A172 (cell line): Measurements from ENCODE around the gene ZCCHC17. TPM values are rescaled to one million over a fixed set of nuclear protein-coding genes. Genes with fewer than 3 reads are reported as not detected.
A peak's percentile ranks its signal among the peaks of the same experiment; 100 is the strongest.
"Not testable (repeated sequence)": the region's sequence is repeated elsewhere in the genome, so short reads cannot be mapped to it uniquely, and the experiment has no call there.

ENCODE experiments used
- DNase-seq: peaks from one replicate; pipeline ENCODE4 v3.0.0-alpha.2; 2015; ENCODE audit warnings: low spot score
- total RNA-seq: library from RNA; depleted of rRNA; stranded (reverse); fragments of >200 nt; shearing (Covaris generic); gene quantifications from 2 replicates; pipeline ENCODE4 v1.2.3, GENCODE V29; 2014; rRNA removed

The ZCCHC17 gene
- total RNA-seq = 37.5 and 37.6 TPM in 2 replicates

- peak; percentile 94 for DNase-seq
Measured at GRCh38 chr1:31296486-31297276, at the start of gene ZCCHC17, which contains the start of gene SNRNP40. ZCCHC17 (plus strand) TSS chr1:31297032; CDS start chr1:31310099, 13,067 bp downstream. SNRNP40 (minus strand) TSS chr1:31296788; CDS start chr1:31296751, 37 bp downstream.

- no peak for DNase-seq
Measured at GRCh38 chr1:31248276-31248675, 48.6 kb upstream of the ZCCHC17 start.

GRCh38 chr1:31249854-31250253 is 47.0 kb upstream of the ZCCHC17 start:
- DNase-seq = no peak

DNA sequence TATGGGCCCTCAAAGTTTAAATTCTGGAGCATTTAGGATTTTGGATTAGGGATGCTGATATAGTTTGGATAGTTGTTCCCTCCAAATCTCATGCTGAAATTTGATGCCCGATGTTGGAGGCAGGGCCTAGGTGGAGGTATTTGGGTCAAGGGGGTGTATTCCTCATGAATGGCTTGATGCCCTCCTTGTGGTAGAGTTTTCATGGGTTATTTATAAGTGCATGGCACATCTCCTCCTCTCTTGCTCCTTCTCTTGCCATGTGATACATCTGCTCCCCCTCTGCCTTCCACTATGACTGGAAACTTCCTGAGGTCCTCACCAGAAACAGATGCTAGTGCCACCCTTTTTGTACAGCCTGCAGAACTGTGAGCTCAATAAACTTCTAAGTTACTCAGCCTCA is 39.6 kb upstream of the ZCCHC17 start:
- DNase-seq = no peak

GRCh38 chr1:31258581-31258980 is 38.3 kb upstream of the ZCCHC17 start:
- no peak for DNase-seq

DNA sequence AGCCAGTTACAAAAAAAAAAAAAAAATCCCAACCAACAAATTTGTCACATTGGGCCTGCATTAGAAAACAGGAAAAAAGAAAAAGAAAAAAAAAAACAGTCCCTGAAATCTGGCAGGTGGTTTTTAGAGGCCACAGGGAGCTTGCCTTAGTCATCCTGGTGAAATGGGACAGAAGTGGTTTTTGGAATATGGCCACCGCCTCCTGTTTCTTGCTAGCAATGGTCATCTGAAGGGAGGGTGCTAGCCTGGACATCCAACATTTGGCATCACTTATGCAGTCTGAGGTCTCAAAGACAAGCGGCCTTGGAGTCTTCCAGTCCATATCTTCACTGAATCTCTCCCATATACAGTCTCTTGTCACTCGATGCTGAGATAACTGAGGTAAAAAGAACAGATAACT is 37.1 kb upstream of the ZCCHC17 start:
- peak; percentile 2 for DNase-seq

- no peak for DNase-seq
Measured at GRCh38 chr1:31261916-31262315, 34.9 kb upstream of the ZCCHC17 start.

GRCh38 chr1:31262393-31262792 is 34.4 kb upstream of the ZCCHC17 start:
- not testable (repeated sequence) for DNase-seq

GRCh38 chr1:31263408-31263807 is 33.4 kb upstream of the ZCCHC17 start:
- DNase-seq = no peak

DNA sequence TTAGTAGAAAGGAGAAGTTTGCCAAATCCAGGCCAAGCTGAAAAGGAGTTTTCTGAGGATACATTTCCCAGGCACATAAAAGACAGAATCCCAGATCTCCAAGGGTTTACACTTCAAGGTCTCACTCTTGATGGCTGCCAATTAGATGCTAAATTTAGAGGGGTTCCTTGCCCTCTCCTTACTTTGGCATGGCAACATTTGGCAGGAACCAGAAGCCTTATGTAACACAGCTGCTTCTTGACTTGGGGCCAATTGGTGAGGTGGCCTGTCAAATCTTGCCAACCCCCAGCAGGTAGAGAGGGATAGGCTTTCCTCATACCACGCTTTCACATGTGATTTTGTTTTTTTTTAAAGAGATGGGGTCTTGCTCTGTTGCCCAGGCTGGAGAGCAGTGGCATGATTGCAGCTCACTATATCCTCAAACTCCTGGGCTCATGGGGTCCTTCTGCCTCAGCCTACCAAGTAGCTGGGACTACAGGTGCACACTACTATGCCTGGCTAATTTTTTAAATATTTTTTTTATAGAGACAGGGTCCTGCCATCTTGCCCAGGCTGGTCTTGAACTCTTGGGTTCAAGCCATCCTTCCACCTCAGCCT is 31.9 kb upstream of the ZCCHC17 start:
- DNase-seq = no peak

DNA sequence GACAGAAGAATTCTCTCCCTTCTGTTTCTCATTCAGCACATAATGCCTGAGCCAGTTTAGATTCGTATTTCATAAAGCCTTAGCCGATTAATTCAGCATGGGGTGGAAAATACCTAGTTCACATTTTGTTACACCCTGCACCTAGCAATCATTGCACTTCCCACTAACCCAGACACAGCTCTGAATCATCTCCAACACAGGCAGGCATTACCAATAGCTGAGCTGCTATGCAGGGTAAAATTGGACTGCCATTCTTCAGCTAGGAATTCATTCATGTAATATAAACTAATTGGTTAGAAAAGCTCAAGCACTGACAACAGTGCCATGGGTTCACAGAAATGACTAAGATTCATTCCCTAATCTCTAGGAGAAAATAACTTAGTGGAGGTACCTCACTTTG is 30.3 kb upstream of the ZCCHC17 start:
- DNase-seq = no peak

GRCh38 chr1:31272369-31272768 is 24.5 kb upstream of the ZCCHC17 start:
- DNase-seq = no peak

- no peak for DNase-seq
Measured at GRCh38 chr1:31273619-31274018, 23.2 kb upstream of the ZCCHC17 start.

GRCh38 chr1:31282426-31282825 is 14.4 kb upstream of the ZCCHC17 start:
- not testable (repeated sequence) for DNase-seq

- DNase-seq = not testable (repeated sequence)
Measured at GRCh38 chr1:31287791-31288190, 9.0 kb upstream of the ZCCHC17 start.

DNA sequence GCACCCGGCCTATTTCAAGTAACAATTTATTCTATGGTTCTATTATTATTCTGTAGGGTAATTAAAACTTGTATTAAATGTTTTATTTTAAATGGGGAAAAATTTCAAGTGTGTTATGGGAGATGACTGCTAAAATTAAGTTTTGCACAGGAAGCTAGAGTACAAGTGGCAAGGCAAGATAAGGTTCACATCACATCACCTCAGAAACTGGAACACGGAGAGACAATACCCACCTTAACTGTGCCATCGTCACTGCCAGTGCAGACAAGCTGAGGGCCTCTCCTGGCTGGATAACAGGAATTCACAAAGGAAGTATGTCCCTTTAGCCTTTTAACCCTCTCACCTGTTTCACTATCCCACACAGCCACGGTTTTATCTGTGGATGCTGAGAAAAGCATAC is 7.8 kb upstream of the ZCCHC17 start:
- DNase-seq = no peak

- no peak for DNase-seq
Measured at GRCh38 chr1:31295874-31296485, 852 bp upstream of the ZCCHC17 start.

GRCh38 chr1:31297277-31298247 is 730 bp downstream of the ZCCHC17 start:
- no peak for DNase-seq

DNA sequence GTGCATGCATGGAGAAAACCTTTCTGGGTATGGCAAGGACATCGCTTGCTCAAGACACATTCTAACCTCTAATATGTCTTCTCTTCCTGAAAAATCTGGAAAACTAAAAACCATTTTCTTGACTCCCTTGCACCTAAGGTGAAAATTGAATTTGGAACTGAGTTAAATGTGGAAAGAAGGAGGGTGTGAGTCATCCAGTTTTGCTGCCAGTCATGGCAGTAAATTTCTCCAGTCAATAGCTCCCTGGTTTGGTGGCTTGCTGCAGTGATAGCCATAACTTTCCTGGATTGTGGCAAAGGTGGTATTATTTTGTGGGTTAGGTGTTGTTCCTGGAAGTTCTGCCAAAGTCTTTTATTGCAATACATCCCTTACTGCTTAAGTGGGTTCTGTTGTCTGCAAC is 2.5 kb downstream of the ZCCHC17 start:
- no peak for DNase-seq

DNA sequence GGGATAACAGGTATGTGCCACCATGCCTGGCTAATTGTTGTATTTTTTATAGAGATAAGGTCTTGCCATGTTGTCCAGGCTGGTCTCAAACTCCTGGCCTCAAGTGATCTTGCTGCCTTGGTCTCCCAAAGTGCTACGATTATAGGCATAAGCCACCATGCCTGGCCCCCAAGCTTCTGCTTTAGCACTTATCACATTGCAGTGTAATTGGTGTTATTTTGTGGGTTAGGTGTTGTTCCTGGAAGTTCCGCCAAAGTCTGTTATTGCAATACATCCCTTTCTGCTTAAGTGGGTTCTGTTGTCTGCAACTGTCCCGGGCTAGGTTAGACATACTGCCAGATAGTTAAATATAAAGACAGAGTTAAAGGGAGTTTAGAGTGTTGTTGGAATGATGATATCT is 3.4 kb downstream of the ZCCHC17 start:
- DNase-seq = no peak

GRCh38 chr1:31302709-31303441 is 6.0 kb downstream of the ZCCHC17 start:
- DNase-seq = no peak
